CD4-positive, alpha-beta T cell treated with Interleukin-2 at 100 ng/mL for 4 hours (primary cell): Measurements from ENCODE around the gene SERTAD2.

ENCODE experiments used
- DNase-seq: peaks from one replicate; pipeline ENCODE4 v3.0.0-alpha.2; 2020; ENCODE audit warnings: low spot score

SERTAD2 gene

GRCh38 chr2:64627860-64628841, 25.6 kb downstream of the SERTAD2 start:
- DNase-seq = no peak

GRCh38 chr2:64626963-64627760, 26.6 kb downstream of the SERTAD2 start:
- DNase-seq = no peak

- DNase-seq = no peak
Measured at GRCh38 chr2:64626146-64626809, 27.4 kb downstream of the SERTAD2 start.

GRCh38 chr2:64625299-64626145, 28.2 kb downstream of the SERTAD2 start:
- no peak for DNase-seq

GRCh38 chr2:64624862-64625261, 28.9 kb downstream of the SERTAD2 start:
- no peak for DNase-seq

- no peak for DNase-seq
Measured at GRCh38 chr2:64624108-64624610, 29.6 kb downstream of the SERTAD2 start.

GRCh38 chr2:64623242-64623850, 30.4 kb downstream of the SERTAD2 start:
- DNase-seq = no peak

- no peak for DNase-seq
Measured at GRCh38 chr2:64622443-64623241, 31.1 kb downstream of the SERTAD2 start.

- DNase-seq = no peak
Measured at GRCh38 chr2:64620661-64621060, 33.1 kb downstream of the SERTAD2 start.

GRCh38 chr2:64617631-64618151, 36.0 kb downstream of the SERTAD2 start:
- DNase-seq = no peak

- DNase-seq = no peak
Measured at GRCh38 chr2:64615844-64616536, 37.7 kb downstream of the SERTAD2 start.

- no peak for DNase-seq
Measured at GRCh38 chr2:64615192-64615763, 38.4 kb downstream of the SERTAD2 start.

- DNase-seq = no peak
Measured at GRCh38 chr2:64613276-64613675, 40.4 kb downstream of the SERTAD2 start.

- no peak for DNase-seq
Measured at GRCh38 chr2:64612575-64613195, 41.0 kb downstream of the SERTAD2 start.

- DNase-seq = no peak
Measured at GRCh38 chr2:64610316-64610855, 43.3 kb downstream of the SERTAD2 start.

GRCh38 chr2:64609942-64610281, 43.8 kb downstream of the SERTAD2 start:
- no peak for DNase-seq

- DNase-seq = peak; percentile 60
Measured at GRCh38 chr2:64609227-64609941, 44.3 kb downstream of the SERTAD2 start.
